ENCODE data around the gene IRF8. TPM values are rescaled to one million over a fixed set of nuclear protein-coding genes. Genes with fewer than 3 reads are reported as not detected.

IRF8 gene
- total RNA-seq: 10 to 100 TPM in 3 of 5 donors, 1 to 10 TPM in 2; 7.7 to 17.0 (median 10.3) TPM
- 9.4 TPM for total RNA-seq (2013)
- total RNA-seq: 2.0 to 651 (median 18.9) reads per million in 29 experiments

- no peaks in the 10 kb centered on the region for H3K36me3 Mint-ChIP-seq
- H3K27me3 Mint-ChIP-seq: peaks cover 5 to 23% of the 10 kb centered on the region in 2 donors
- Histone ChIP-seq H3K9me3 (no peaks in the 10 kb centered on the region), H3K27ac (ENCODE audit: low read length) (no peak within 1 kb of the TSS), H3K27me3 (replicated peaks in 1 of 2; ENCODE audit: control insufficient read depth in 2 of 2, extremely low read depth in 1 of 2, insufficient read depth in 2 of 2, low read length in 1 of 2) (peaks cover 4 to 24% of the 10 kb centered on the region in 2 experiments), H3K4me3 (ENCODE audit: control insufficient read depth in 1 of 2, extremely low read depth in 1 of 2, low read length in 1 of 2) (peak within 1 kb of the TSS; percentile 49 to 60), H3K36me3 (ENCODE audit: control insufficient read depth in 2 of 2, extremely low read depth in 1 of 2, insufficient read depth in 1 of 2, low read length in 1 of 2) (no peaks in the 10 kb centered on the region), H3K4me1 (ENCODE audit: control insufficient read depth in 1 of 2, extremely low read depth in 1 of 2, insufficient read depth in 2 of 2, low read length in 2 of 2) (peaks cover 3 to 38% of the 10 kb centered on the region in 2 experiments)
- peak within 1 kb of the TSS; percentile 80 to 82 (median 82) for H3K4me3 Mint-ChIP-seq
- CTCF ChIA-PET: interaction anchor here (0.6 to 0.9 kb wide), 4 partner anchors 55 to 79 kb away, joined by 3 to 5 read pairs (median 3); no protein-coding TSS in a partner anchor
- POLR2A ChIA-PET: no interaction called here
- ATAC-seq (replicated peaks in 1 of 4) (peak; percentile 71 to 82 (median 81)), DNase-seq (peak; percentile 29 to 84 (median 62))
- peaks cover 37 to 49% (median 46%) of the 10 kb centered on the region in 3 donors for H3K4me1 Mint-ChIP-seq
- no peaks in the 10 kb centered on the region for H3K9me3 Mint-ChIP-seq
- WGBS (ENCODE audit: insufficient coverage): under 1% methylated on average over 97 of the region's 102 CpGs
- H3K27ac Mint-ChIP-seq: peak within 1 kb of the TSS; percentile 50 to 70
These were observed at the start of gene IRF8 for GRCh38 chr16:85898521-85899442. TSS of gene IRF8 (plus strand) at chr16:85899162. CDS start at chr16:85903016, 3,854 bp downstream.

- no peak overlapping the region for H3K4me3 Mint-ChIP-seq
- POLR2A ChIA-PET: no interaction called here
These were observed 49.6 kb upstream of the IRF8 start for GRCh38 chr16:85849388-85849787.

GRCh38 chr16:85850344-85850880 is 48.5 kb upstream of the IRF8 start:
- Mint-ChIP-seq H3K36me3 (no peaks in the 10 kb centered on the region), H3K4me1 (peaks cover 0 to 6% (median 0%) of the 10 kb centered on the region in 3 donors), H3K9me3 (no peaks in the 10 kb centered on the region), H3K27me3 (peaks cover 15 to 19% of the 10 kb centered on the region in 2 donors), H3K4me3 (no peak overlapping the region), H3K27ac (no peak overlapping the region)
- Histone ChIP-seq H3K4me3 (ENCODE audit: control insufficient read depth in 1 of 2, extremely low read depth in 1 of 2, low read length in 1 of 2) (no peak overlapping the region), H3K9me3 (no peaks in the 10 kb centered on the region), H3K27ac (ENCODE audit: low read length) (no peak overlapping the region), H3K4me1 (ENCODE audit: control insufficient read depth in 1 of 2, extremely low read depth in 1 of 2, insufficient read depth in 2 of 2, low read length in 2 of 2) (no peaks in the 10 kb centered on the region), H3K27me3 (replicated peaks in 1 of 2; ENCODE audit: control insufficient read depth in 2 of 2, extremely low read depth in 1 of 2, insufficient read depth in 2 of 2, low read length in 1 of 2) (peaks cover 0 to 20% of the 10 kb centered on the region in 2 experiments), H3K36me3 (ENCODE audit: control insufficient read depth in 2 of 2, extremely low read depth in 1 of 2, insufficient read depth in 1 of 2, low read length in 1 of 2) (no peaks in the 10 kb centered on the region)
- ATAC-seq (replicated peaks in 1 of 4) (no peak), DNase-seq (no peak)
- CTCF ChIA-PET: interaction anchor here in 1 of 2 donors (0.5 kb wide), 1 partner anchor 63 kb away, joined by 3 read pairs; no protein-coding TSS in a partner anchor
- POLR2A ChIA-PET: no interaction called here
- WGBS (ENCODE audit: insufficient coverage): 94% methylated on average over 4 of the region's 5 CpGs

More at GRCh38 chr16:85849388-85849787, 49.6 kb upstream of the IRF8 start:
- Mint-ChIP-seq H3K4me1 (peaks cover 6 to 11% (median 7%) of the 10 kb centered on the region in 3 donors), H3K9me3 (no peaks in the 10 kb centered on the region), H3K36me3 (no peaks in the 10 kb centered on the region), H3K27me3 (peaks cover 22 to 26% of the 10 kb centered on the region in 2 donors), H3K27ac (no peak overlapping the region)
- no peak for DNase-seq
- Histone ChIP-seq H3K36me3 (ENCODE audit: control insufficient read depth in 2 of 2, extremely low read depth in 1 of 2, insufficient read depth in 1 of 2, low read length in 1 of 2) (no peaks in the 10 kb centered on the region), H3K9me3 (no peaks in the 10 kb centered on the region), H3K27ac (ENCODE audit: low read length) (no peak overlapping the region), H3K27me3 (replicated peaks in 1 of 2; ENCODE audit: control insufficient read depth in 2 of 2, extremely low read depth in 1 of 2, insufficient read depth in 2 of 2, low read length in 1 of 2) (peaks cover 0 to 24% of the 10 kb centered on the region in 2 experiments), H3K4me3 (ENCODE audit: control insufficient read depth in 1 of 2, extremely low read depth in 1 of 2, low read length in 1 of 2) (no peak overlapping the region), H3K4me1 (ENCODE audit: control insufficient read depth in 1 of 2, extremely low read depth in 1 of 2, insufficient read depth in 2 of 2, low read length in 2 of 2) (no peaks in the 10 kb centered on the region)
- ATAC-seq (replicated peaks in 1 of 4): no peak
- 86% methylated on average over 6 of the region's 8 CpGs for WGBS (ENCODE audit: insufficient coverage)
- CTCF ChIA-PET: interaction anchor here in 1 of 2 donors (0.7 kb wide), 1 partner anchor 28 kb away, joined by 3 read pairs; no protein-coding TSS in a partner anchor

- no peak overlapping the region for H3K27ac ChIP-seq (ENCODE audit: low read length)
- H3K4me3 ChIP-seq (ENCODE audit: control insufficient read depth in 1 of 2, extremely low read depth in 1 of 2, low read length in 1 of 2): no peak overlapping the region
- ATAC-seq (replicated peaks in 1 of 4) (no peak), DNase-seq (no peak)
- no peak overlapping the region for H3K27ac Mint-ChIP-seq
- H3K9me3 Mint-ChIP-seq: no peaks in the 10 kb centered on the region
- no peaks in the 10 kb centered on the region for H3K36me3 ChIP-seq (ENCODE audit: control insufficient read depth in 2 of 2, extremely low read depth in 1 of 2, insufficient read depth in 1 of 2, low read length in 1 of 2)
- 73% methylated on average over 9 of the region's 15 CpGs for WGBS (ENCODE audit: insufficient coverage)
- H3K4me1 ChIP-seq (ENCODE audit: control insufficient read depth in 1 of 2, extremely low read depth in 1 of 2, insufficient read depth in 2 of 2, low read length in 2 of 2): no peaks in the 10 kb centered on the region
- no peaks in the 10 kb centered on the region for H3K36me3 Mint-ChIP-seq
- ChIA-PET CTCF (interaction anchor here in 1 of 2 donors (0.5 kb wide), 1 partner anchor 62 kb away, joined by 3 read pairs; no protein-coding TSS in a partner anchor), POLR2A (no interaction called here)
- peaks cover 0 to 6% (median 0%) of the 10 kb centered on the region in 3 donors for H3K4me1 Mint-ChIP-seq
- no peak overlapping the region for H3K4me3 Mint-ChIP-seq
- H3K9me3 ChIP-seq: no peaks in the 10 kb centered on the region
- H3K27me3 Mint-ChIP-seq: peaks cover 17 to 19% of the 10 kb centered on the region in 2 donors
- peaks cover 0 to 20% of the 10 kb centered on the region in 2 experiments for H3K27me3 ChIP-seq (replicated peaks in 1 of 2; ENCODE audit: control insufficient read depth in 2 of 2, extremely low read depth in 1 of 2, insufficient read depth in 2 of 2, low read length in 1 of 2)
These were observed 47.8 kb upstream of the IRF8 start for GRCh38 chr16:85851034-85851785.

- Mint-ChIP-seq H3K4me1 (no peaks in the 10 kb centered on the region), H3K27me3 (peaks cover 3 to 4% of the 10 kb centered on the region in 2 donors), H3K9me3 (no peaks in the 10 kb centered on the region), H3K36me3 (no peaks in the 10 kb centered on the region), H3K27ac (no peak overlapping the region), H3K4me3 (no peak overlapping the region)
- DNase-seq (no peak), ATAC-seq (replicated peaks in 1 of 4) (no peak)
- ChIA-PET CTCF (interaction anchor here in 1 of 2 donors (0.5 kb wide), 1 partner anchor 28 kb away, joined by 7 read pairs; no protein-coding TSS in a partner anchor), POLR2A (interaction anchor here in 1 of 2 donors (0.7 kb wide), 1 partner anchor 65 kb away, joined by 3 read pairs; no protein-coding TSS in a partner anchor)
- no peak overlapping the region for H3K4me3 ChIP-seq (ENCODE audit: control insufficient read depth in 1 of 2, extremely low read depth in 1 of 2, low read length in 1 of 2)
- no peaks in the 10 kb centered on the region for H3K9me3 ChIP-seq
- H3K36me3 ChIP-seq (ENCODE audit: control insufficient read depth in 2 of 2, extremely low read depth in 1 of 2, insufficient read depth in 1 of 2, low read length in 1 of 2): no peaks in the 10 kb centered on the region
- H3K4me1 ChIP-seq (ENCODE audit: control insufficient read depth in 1 of 2, extremely low read depth in 1 of 2, insufficient read depth in 2 of 2, low read length in 2 of 2): no peaks in the 10 kb centered on the region
- no peak overlapping the region for H3K27ac ChIP-seq (ENCODE audit: low read length)
- WGBS (ENCODE audit: insufficient coverage): 69% methylated on average over 11 of the region's 16 CpGs
- peaks cover 0 to 9% of the 10 kb centered on the region in 2 experiments for H3K27me3 ChIP-seq (replicated peaks in 1 of 2; ENCODE audit: control insufficient read depth in 2 of 2, extremely low read depth in 1 of 2, insufficient read depth in 2 of 2, low read length in 1 of 2)
These were observed 45.1 kb upstream of the IRF8 start for GRCh38 chr16:85853547-85854545.

Measured in T-cell (primary cell).